ENCODE measurements around the gene LYPD1.

LYPD1 gene

GRCh38 chr2:132668189-132668823 lies 1.7 kb downstream of the LYPD1 start:
- no peak for DNase-seq

GRCh38 chr2:132667706-132668105 lies 2.3 kb downstream of the LYPD1 start:
- DNase-seq = no peak

GRCh38 chr2:132665401-132666140 lies 4.4 kb downstream of the LYPD1 start:
- DNase-seq = no peak

GRCh38 chr2:132664096-132664495 lies 5.9 kb downstream of the LYPD1 start:
- DNase-seq = no peak

- no peak for DNase-seq
Observed at GRCh38 chr2:132662732-132663131, 7.3 kb downstream of the LYPD1 start.

- no peak for DNase-seq
Observed at GRCh38 chr2:132659331-132659730, 10.7 kb downstream of the LYPD1 start.

GRCh38 chr2:132656266-132656975 lies 13.6 kb downstream of the LYPD1 start:
- DNase-seq = no peak

- no peak for DNase-seq
Observed at GRCh38 chr2:132654968-132655367, 15.0 kb downstream of the LYPD1 start.

GRCh38 chr2:132654335-132654734 lies 15.7 kb downstream of the LYPD1 start:
- DNase-seq = no peak

GRCh38 chr2:132652474-132652873 lies 17.5 kb downstream of the LYPD1 start:
- no peak for DNase-seq

- peak; percentile 4 for DNase-seq
Observed at GRCh38 chr2:132651115-132652045, 18.6 kb downstream of the LYPD1 start.

GRCh38 chr2:132646540-132647108 lies 23.4 kb downstream of the LYPD1 start:
- no peak for DNase-seq

- DNase-seq = no peak
Observed at GRCh38 chr2:132645722-132646539, 24.1 kb downstream of the LYPD1 start.

GRCh38 chr2:132645176-132645575 lies 24.8 kb downstream of the LYPD1 start:
- no peak for DNase-seq

GRCh38 chr2:132642415-132642814 lies 27.6 kb downstream of the LYPD1 start:
- DNase-seq = no peak

GRCh38 chr2:132641819-132642218 lies 28.2 kb downstream of the LYPD1 start:
- DNase-seq = no peak

- no peak for DNase-seq
Observed at GRCh38 chr2:132640116-132640515, 29.9 kb downstream of the LYPD1 start.

GRCh38 chr2:132638313-132639040 lies 31.5 kb downstream of the LYPD1 start:
- no peak for DNase-seq

- DNase-seq = no peak
Observed at GRCh38 chr2:132636346-132636745, 33.7 kb downstream of the LYPD1 start.

GRCh38 chr2:132633635-132634034 lies 36.4 kb downstream of the LYPD1 start:
- no peak for DNase-seq
